GM19452 (cell line): Measurements from ENCODE around the gene FBXL13.
"Not testable (repeated sequence)": the region's sequence is repeated elsewhere in the genome, so short reads cannot be mapped to it uniquely, and the experiment has no call there.

Source experiments
- ATAC-seq: cut with Tn5 transposase; IDR thresholded peaks from one replicate; pipeline ENCODE4 v1.9.1; 2021; ENCODE audit not compliant: unreplicated experiment

Gene FBXL13

DNA sequence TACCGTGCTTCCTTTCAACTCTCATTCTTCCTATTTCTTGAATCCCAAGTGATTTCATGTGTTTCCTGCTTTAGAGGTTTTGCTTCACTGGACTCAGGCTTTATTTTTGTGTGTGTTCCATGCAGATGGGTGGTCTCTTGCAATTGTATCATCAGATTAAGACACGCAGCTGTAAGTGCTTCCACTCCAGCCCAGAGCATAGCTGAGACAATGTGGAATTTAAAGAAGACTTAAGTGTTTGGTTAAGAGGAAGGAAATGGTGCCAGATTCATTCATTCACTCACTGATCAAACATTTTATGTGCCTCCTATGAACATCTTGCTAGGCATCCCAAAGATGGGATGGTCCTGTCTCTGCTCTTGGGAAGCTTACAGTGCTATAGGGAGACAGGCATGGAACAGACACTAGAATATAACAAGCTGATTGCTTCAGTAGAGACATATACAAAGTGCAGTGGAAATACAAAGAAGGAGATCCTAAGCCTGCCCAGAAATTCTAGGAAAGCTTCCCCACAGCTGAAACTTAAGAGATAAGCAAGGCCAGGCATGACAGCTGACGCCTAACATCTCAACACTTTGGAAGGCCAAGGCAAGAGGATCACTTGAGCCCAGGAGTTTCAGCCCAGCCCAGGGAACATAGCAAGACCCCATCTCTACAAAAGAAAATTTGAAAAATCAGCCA lies 207.9 kb downstream of the FBXL13 start:
- no peak for ATAC-seq

DNA sequence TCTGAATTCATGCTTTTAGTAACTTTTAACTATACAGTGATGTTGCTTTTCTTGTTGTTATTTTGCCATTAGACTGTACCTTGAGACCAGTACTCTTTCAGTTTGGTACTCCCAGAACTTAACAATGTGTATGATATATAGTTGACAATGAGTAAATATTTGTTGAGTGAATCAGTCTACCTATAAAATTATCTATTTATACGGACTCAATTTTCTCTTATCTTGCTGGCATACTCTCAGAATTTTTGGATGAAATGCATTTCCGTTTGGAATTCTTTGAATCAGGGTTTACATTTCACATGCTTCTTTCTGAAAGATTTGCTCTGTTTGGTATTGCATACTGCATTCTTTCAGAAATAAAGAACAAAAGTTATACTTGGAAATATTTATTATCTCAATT lies 209.6 kb downstream of the FBXL13 start:
- ATAC-seq = no peak

DNA sequence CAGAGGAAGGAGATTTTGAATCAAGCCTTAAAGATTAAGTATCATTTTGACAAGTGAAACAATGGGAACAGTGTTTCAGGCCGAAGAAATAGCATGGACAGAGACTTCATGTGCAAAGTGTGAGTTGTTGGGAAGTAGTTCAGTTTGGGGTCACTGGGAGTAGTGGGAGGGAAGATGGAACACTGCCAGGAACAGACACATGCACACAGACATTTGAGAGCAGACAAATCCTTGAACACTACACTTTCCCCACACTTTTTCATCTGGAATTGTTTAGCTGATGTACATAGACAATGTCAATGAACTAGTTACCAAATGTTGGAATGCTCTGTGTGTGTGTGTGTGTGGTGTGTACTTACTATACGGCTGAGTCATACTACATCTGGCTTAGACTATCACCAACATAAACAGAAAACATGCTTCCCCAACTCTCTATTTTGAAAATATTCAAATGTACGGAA lies 214.2 kb downstream of the FBXL13 start:
- ATAC-seq = no peak

DNA sequence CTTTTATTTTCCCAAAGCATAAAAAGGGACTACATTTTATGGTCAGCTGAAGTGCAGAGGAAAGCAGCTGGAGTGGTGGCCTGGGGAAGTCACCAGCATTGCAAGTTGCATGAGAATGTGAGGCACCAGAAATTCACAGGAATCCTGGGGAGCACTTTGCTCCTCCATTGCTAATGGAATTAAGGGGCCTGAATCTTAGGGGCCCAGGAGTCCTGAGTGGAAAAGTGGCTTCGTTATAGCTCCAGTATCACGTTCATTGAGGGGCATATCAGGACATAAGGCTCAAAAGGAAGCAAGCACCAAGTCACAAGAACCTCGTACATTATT lies 214.8 kb downstream of the FBXL13 start:
- no peak for ATAC-seq

DNA sequence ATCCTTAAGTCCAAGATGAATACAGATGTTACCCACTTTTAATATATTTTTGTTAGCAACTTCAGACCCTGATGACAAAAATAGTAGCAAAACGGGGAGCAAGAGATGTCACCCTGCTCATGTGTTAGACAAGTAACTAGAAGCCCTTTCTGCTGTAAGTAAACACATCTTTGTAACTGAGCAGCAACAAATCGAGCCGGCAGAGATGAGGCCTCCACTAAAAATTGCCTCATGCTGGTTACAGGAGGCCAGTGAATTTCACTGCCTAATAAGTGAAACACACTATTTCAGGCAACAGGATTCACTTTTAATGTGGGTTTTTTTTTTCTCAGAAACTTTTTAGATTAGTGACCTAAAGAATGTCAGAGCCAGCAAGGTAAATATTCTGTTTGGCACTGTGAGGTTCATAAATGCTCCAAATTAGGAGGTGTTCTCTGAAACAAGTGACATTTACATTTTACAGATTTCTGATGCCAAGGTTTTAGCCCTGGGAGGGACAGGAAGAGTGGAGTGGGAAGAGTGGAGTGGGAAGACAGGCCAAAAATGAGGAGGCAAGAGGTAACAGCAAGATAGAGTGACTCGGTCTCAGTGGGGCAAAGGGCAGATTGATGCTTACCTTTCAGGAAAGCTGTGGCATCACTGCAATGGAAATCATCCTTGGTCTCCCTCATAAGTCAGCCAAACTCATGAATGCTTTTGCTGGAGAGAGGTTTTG lies 215.4 kb downstream of the FBXL13 start:
- ATAC-seq = no peak

DNA sequence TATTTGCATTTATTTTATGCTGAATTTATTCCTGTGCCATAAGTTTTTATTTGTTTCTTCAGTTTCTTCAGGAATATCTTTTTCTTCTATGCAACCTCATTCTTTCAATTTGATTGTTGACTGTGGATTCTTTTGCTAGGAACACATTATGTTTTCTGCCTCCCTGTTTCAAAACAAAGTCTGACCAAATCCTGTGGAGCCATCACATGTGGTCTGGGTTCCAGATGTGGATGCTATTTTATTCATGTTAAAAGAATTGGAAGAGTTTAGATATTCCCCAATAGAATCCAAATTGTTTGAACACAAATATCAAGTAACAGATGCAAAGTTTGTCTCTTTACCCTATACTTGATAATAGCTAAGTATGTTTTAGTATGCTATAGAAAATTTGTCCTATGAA lies 218.6 kb downstream of the FBXL13 start:
- no peak for ATAC-seq

DNA sequence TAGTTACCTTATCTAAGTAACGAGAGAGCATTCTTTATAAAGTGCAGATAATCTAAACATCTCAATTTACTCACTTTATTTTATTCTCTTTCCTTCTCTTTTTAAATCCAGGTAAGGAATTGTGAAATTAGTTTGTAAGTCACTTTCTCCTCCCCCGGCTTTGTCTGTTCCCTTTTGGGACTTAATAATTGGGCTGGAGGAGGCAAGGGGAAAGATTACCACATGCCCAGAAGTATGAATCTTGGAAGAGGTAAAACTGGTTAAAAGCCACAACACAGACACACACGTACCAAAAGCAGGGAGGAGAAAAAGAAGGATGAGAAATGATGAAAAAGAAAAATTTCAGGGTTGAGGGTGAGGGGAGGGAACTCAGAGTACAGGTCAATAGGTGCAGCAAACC lies 225.1 kb downstream of the FBXL13 start:
- no peak for ATAC-seq

DNA sequence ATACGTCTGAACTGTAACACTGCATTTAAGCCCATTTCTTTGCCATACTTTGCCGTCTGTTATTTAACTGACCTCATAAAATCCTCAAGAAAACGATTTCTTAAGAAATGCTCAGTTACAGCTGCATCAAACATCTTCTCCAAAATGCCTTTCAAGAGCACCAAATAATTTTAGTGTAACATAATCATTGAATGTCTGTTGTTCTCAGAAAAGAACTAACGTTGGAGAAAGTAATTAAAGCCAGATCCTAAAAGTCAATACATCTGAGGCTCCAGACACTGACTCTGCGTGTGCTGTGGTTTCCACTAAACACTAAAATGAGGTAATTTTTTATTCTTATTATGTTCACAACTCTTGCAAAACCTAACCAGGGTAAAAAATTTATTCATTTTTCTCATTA lies 225.5 kb downstream of the FBXL13 start:
- no peak for ATAC-seq

DNA sequence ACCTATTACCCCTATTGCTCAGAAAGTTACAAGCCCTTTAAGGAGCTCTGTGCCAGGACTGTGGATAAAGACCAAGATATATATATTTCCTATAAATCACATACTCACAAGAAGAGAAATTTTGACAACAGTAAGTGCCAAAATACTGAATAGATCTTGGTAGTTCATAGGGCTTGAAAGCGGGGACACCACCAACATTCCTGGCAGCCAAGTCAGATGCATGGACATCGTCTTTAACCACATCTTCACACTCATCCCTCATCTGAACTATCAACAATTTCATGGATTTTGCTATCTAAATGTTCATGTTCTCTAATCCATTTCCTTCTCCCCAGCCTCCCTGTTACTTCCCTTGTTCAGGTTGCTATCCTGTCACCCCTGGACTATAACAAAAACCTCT lies 229.2 kb downstream of the FBXL13 start:
- no peak for ATAC-seq

DNA sequence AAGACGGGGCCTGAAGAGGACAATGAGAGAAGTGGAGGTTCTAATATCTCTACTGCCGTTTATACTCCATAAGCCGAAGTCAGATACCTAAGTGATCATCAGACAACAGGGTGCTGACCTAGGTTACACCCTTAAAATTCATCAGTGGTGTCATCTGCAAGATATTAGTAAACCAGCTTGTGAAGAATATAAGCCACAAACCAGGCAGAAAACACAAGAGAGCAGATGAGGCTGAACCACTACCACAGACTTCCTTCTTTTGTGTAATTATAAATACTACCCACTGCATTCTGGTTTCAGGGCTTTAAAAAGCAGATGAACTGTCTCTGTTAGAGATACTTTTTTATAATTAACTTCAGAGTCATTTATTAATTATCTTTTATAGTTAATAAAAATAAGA lies 230.7 kb downstream of the FBXL13 start:
- ATAC-seq = no peak

DNA sequence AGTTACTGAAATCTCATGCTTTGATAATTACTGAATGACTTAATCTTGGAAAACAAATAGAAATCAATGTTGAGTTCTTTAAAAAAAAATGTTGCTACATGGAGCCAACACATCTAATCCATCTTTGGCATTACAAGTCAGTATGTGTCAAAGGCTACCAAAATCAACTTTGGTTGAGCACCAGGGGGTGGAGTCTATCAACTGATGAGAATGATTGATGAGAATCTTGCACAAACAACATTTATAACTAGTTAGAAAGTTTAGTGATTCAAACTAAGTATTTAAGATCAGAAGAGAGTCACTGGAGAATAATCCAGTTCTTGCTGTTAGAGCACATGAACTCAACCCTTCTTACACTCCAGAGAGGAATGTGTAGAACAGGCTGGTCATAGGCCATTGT lies 232.3 kb downstream of the FBXL13 start:
- no peak for ATAC-seq

DNA sequence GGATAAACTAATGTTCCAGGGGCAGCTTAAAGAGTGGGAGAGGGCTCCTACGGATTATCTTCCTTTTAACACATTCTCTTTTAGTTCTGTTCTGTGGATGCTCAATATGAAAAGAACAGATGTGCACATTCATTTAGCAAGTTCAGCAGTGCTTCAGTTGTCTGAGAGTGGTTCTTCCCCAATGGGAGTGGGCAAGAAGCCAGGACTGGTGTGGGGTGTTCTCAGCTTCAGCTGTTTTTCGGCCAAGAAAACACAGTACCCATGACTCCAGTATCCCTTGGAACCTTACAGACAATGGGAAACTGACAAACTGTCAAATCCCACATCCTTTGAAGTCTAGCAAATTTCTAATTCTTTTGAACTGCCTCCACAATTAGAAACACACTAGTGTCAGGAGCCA lies 233.3 kb downstream of the FBXL13 start:
- no peak for ATAC-seq

DNA sequence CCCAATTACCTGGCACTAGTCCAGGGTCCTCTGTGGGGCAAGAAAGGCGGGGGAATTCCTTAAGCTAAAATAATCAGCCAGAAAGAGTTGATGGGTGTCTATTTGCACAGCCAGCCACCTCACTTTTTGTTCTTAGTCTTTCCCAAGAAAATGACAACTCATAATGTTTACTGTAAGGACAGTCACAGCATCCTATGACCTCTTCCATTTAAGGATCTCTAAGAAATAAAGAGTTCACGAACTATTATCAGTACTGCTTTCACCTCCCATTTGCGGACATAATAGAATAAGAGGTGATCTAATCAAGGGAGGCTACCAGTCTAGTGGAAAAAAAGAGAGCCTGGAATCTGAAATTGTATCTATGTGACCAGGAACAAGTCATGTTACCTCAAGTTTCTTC lies 234.2 kb downstream of the FBXL13 start:
- no peak for ATAC-seq

DNA sequence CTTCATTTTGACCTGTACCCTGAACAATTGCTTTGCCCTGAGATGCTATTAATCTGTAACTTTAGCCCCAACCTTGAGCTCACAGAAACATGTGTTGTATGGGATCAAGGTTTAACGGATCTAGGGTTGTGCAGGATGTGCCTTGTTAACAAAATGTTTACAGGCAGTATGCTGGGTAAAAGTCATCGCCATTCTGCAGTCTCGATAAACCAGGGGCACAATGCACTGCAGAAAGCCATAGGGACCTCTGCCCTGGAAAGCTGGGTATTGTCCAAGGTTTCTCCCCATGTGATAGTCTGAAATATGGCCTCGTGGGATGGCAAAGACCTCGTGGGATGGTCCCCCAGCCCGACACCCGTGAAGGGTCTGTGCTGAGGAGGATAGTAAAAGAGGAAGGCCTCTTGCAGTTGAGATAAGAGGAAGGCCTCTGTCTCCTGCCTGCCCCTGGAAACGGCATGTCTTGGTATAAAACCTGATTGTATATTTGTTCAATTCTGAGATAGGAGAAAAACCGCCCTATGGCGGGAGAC lies 236.0 kb downstream of the FBXL13 start:
- ATAC-seq = not testable (repeated sequence)

DNA sequence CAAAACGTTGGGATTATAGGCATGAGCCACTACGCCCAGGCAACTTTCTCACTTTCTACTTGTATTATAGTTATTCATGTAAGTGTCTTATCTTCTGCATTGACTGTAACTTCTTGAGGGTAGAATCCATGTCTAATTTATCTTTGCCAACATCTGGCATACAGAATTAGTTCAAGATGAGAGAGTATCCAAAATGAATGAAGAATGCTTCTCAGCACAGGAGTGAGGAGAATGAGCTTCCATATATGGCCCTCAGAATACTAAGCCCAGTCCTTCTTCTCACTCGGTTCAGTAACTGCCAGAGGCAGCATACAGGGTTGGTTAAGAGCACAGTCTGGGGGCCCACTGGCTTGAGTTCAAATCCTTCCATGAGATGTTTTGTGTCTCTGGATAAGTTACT lies 236.8 kb downstream of the FBXL13 start:
- no peak for ATAC-seq

DNA sequence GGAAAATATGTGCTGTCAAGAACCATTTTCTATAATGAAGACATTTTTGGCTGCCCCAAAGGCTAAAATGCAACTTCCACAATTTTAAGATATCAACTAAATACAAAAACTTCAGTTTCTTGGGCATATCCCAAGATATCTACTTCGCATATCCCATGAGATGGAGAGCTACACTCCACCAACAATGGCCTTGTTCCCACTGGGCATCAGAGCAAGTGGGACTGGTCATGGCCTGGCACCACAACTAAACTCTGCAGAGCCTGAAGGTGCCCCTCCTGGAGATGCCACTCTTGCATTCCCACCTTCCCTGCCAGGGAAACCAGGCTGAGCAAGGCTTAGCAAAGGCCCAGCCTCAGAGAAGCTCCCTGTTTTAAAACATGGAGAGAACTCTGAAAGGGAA lies 237.6 kb downstream of the FBXL13 start:
- ATAC-seq = no peak

DNA sequence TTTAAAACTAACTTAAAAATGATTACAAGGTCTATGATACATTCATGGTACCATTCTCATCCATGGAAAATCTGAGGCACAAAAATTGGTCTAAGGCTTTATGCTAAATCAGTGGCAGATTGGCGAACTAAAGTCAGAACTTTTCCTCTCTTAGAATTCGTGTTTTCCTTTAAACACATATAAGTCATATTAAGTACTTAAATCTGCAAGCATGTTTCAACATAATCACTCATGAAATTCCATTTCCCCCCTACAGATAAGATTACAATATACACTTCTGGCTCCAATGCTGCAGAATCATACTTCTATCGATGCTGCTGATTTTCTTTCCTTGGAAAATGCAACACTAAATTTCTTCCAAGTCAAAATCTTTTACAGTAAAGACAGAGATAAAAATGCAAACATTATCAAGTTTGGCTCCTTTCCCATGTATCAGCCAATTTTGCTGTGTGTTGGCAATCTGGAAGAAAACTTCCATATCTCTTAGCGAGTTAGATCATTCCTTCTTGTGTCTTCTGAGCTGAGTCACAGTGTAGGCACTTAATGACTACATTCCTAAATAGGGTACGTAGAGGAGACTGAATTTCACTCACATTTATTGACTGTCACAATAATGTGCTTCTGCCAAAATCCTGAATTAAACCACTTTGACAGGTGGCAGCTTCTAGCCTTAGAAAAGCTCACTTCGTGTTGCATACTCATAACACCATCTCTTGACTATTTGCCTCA lies 238.2 kb downstream of the FBXL13 start:
- no peak for ATAC-seq

DNA sequence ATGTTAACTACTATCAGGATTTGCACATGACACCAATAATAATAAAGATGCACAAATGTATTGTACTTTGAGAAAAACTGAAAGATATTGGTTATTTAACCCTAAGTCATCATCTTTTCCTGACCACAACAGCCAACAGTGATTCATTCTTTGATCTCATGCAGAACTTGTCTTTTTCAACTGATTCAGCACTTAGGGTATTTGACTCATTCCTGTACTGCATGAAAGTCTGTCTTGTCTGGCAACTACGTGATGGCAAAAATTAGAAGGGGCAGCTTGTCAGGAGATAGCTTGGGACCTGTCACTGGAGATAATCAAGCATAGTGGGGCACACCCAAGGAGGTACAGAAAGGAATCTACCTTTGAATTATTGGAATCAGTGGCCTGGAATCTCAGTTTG lies 239.6 kb downstream of the FBXL13 start:
- peak; percentile 85 for ATAC-seq

DNA sequence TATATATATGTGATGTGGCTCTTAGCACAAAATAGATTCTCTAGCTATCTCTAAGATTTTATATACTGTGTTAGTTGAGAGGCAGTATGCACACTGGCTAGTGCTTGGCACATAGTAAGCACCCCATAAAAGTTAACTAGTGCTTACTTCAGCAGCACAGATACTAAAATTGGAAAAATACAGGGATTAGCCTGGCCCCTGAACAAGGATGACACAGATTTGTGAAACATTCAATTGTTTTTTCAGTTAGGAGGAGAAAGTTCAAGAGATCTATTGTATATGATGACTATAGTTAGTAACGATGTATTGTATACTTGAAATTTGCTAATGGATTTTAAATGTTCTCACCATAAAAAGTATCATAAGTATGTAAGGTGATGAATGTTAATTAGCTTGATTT lies 240.1 kb downstream of the FBXL13 start:
- no peak for ATAC-seq

DNA sequence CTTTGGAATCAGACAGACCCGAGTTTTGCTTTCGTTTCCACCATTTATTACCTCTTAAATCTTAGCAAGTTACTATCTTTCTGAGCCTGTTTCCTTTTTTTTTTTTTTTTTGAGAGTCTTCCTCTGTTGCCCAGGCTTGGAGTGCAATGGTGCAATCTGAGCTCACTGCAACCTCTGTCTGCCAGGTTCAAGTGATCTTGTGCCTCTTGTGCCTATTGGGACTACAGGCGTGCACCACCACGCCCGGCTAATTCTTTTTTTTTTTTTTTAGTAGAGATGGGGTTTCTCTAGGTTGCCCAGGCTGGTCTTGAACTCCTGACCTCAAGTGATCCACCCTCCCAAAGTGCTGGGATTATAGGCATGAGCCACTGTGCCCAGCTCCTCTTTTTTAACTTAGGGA lies 241.3 kb downstream of the FBXL13 start:
- no peak for ATAC-seq

DNA sequence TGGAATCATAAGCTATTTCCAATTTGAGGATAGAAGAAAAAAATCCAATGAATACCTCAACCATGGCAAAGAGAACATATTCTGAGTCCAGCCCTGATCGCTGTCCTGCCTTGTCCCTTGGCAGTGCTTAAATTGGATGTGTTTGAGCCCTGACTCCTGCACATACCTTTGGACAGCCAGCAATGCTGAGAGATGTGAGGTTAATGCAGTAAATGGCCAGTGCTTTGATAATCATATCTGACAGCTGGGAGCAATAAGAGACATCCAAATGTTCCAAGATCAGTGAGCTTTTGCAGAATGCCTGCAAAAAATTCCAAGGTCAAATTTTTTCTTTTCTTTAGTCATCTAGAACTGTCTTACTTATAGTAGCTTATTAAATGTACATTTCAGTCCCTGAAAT lies 241.9 kb downstream of the FBXL13 start:
- no peak for ATAC-seq

DNA sequence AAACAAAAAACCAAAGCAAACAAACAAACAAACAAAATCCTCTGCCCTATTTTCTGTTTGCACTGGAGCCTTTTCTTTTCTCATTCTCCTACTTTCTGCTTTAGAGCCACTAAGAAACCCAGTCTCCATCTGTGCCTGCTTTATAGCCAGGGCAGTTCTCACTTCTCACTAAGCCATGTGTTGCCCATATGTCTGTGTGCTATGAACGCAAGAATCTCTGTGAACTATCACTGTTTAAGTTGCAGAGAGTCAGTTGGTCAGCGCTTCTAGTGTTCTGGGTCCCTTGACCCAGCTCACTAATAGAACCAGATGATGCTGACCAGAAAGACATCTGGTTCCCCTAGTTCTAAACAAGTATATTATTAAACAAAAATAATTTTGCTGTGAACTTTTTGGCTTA lies 244.4 kb downstream of the FBXL13 start:
- ATAC-seq = no peak
